HepG2 (cell line): Measurements from ENCODE around the gene CADPS2. TPM values are rescaled to one million over a fixed set of nuclear protein-coding genes. Genes with fewer than 3 reads are reported as not detected.
"Not testable (repeated sequence)": the region's sequence is repeated elsewhere in the genome, so short reads cannot be mapped to it uniquely, and the experiment has no call there.

Source experiments
- DPF2 ChIP-seq: sonication (generic); formaldehyde crosslinking; IDR thresholded peaks from 2 replicates; pipeline ENCODE4 v1.4.0; 2020; ENCODE audit warnings: mild to moderate bottlenecking, low read depth, missing genetic modification reagents, borderline replicate concordance
- HOMEZ ChIP-seq: IDR thresholded peaks from 2 replicates; pipeline ENCODE4 v1.6.1; 2016; ENCODE audit warnings: low read depth
- KLF16 ChIP-seq, 2 experiments: sonication (generic) in 1 of 2; formaldehyde crosslinking in 1 of 2; IDR thresholded peaks; 2 replicates each; pipeline versions ENCODE4 v1.6.1 to v1.8.0; 2016 to 2023; ENCODE audit warnings: missing genetic modification reagents in 2 of 2, missing compliant biosample characterization in 1 of 2
- NKX3-1 ChIP-seq: sonication (generic); formaldehyde crosslinking; IDR thresholded peaks from 2 replicates; pipeline ENCODE4 v1.5.0; 2020; ENCODE audit warnings: missing genetic modification reagents
- PATZ1 ChIP-seq: sonication (generic); formaldehyde crosslinking; IDR thresholded peaks from 2 replicates; pipeline ENCODE4 v1.4.0; 2020; ENCODE audit warnings: missing genetic modification reagents
- ZHX2 ChIP-seq, 2 experiments: sonication (generic) in 1 of 2; formaldehyde crosslinking in 1 of 2; IDR thresholded peaks; 2 replicates each; pipeline versions ENCODE4 v1.6.1 to v1.9.0; 2014 to 2022; ENCODE audit warnings: antibody characterized with exemption in 1 of 2, borderline replicate concordance in 1 of 2, inconsistent platforms in 1 of 2, low read depth in 1 of 2, missing genetic modification reagents in 1 of 2
- ZMYM3 ChIP-seq: sonication (generic); formaldehyde crosslinking; IDR thresholded peaks from 2 replicates; pipeline ENCODE4 v1.5.1; 2020; ENCODE audit warnings: mild to moderate bottlenecking, missing genetic modification reagents
- ZNF280D ChIP-seq: sonication (generic); formaldehyde crosslinking; IDR thresholded peaks from 2 replicates; pipeline ENCODE4 v1.5.1; 2020; ENCODE audit warnings: mild to moderate bottlenecking, missing genetic modification reagents
- ZNF430 ChIP-seq: sonication (generic); formaldehyde crosslinking; IDR thresholded peaks from 2 replicates; pipeline ENCODE4 v1.9.0; 2021; ENCODE audit warnings: mild to moderate bottlenecking, missing genetic modification reagents
- polyA plus RNA-seq, 8 experiments: library from polyadenylated mRNA; depleted of rRNA in 3 of 8; stranded (reverse) in 7 of 8; unstranded in 1 of 8; fragments of >200 nt; fragmentation: Illumina TruSeq in 4 of 8; extraction: Trizol in 4 of 8; gene quantifications; 2 replicates each; pipeline versions ENCODE4 v1.2.1 to v1.2.3, GENCODE V29; 2011 to 2016; ENCODE audit warnings: low read depth in 4 of 8, missing spikeins in 1 of 8, mixed read lengths in 1 of 8; ENCODE audit not compliant: insufficient read depth in 1 of 8
- total RNA-seq, 5 experiments: library from RNA; depleted of rRNA; stranded (reverse); fragments of >200 nt; fragmentation: Illumina TruSeq; extraction: Trizol; gene quantifications; 2 replicates each; pipeline ENCODE4 v1.2.3, GENCODE V29; 2016; ENCODE audit warnings: low read depth in 1 of 5

Gene CADPS2
- total and polyA plus RNA-seq, 2 of the 13 experiments (the other 11 are each of a cell fraction or from before 2014, with no cell fraction given) = 17.6 to 43.8 TPM

- peak; percentile 79 for TF ChIP-seq PATZ1 (CRISPR knock-in tag)
- peak; percentile 27; the same call in 1 of the 2 replicates for TF ChIP-seq ZNF280D (CRISPR knock-in tag)
- TF ChIP-seq ZMYM3 (CRISPR knock-in tag) = peak; percentile 29; the same call in 1 of the 2 replicates
- TF ChIP-seq NKX3-1 = peak; percentile 44; the same call in 1 of the 2 replicates
- peak; percentile 98 for TF ChIP-seq HOMEZ
- TF ChIP-seq ZHX2 (IDR thresholded peaks at IDR 0.05; ENCODE audit: low read depth) = peak; percentile 22; the same call in 1 of the 2 replicates
- not testable (repeated sequence) for TF ChIP-seq ZHX2 (CRISPR knock-in tag; IDR thresholded peaks at IDR 0.05; ENCODE audit: borderline replicate concordance)
- TF ChIP-seq KLF16 (CRISPR knock-in tag; IDR thresholded peaks at IDR 0.05) = peak in 1 of 2 experiments; percentile 28; a peak in 1 of 4 replicates
- peak; percentile 83; the same call in 1 of the 2 replicates for TF ChIP-seq DPF2 (CRISPR knock-in tag)
- peak; percentile 48; the same call in 1 of the 2 replicates for TF ChIP-seq ZNF430 (CRISPR knock-in tag)
Measured at GRCh38 chr7:122679269-122679709, 207.0 kb downstream of the CADPS2 start (continued).
